Measurements from ENCODE around the gene TIMM10. TPM values are rescaled to one million over a fixed set of nuclear protein-coding genes. Genes with fewer than 3 reads are reported as not detected.

The TIMM10 gene
- total RNA-seq, 4 donors from 2014 or later, result 20.2 to 51.6 (median 40.1) TPM

GRCh38 chr11:57497303-57498247, 33.0 kb downstream of the TIMM10 start:
- H3K4me1 ChIP-seq, result peaks cover 0 to 41% (median 11%) of the 10 kb centered on the region in 4 donors
- TF ChIP-seq EP300 (IDR thresholded peaks at IDR 0.05) (no peak), CTCF (IDR thresholded peaks at IDR 0.05) (no peak), POLR2A (IDR thresholded peaks at IDR 0.05) (no peak)
- no peak for DNase-seq (ENCODE audit: low spot score in 2 of 2)
- H3K4me3 ChIP-seq, result no peak overlapping the region
- peaks cover 0 to 46% (median 0%) of the 10 kb centered on the region in 3 donors for H3K36me3 ChIP-seq
- H3K27me3 ChIP-seq, result no peaks in the 10 kb centered on the region
- H3K27ac ChIP-seq, result peak overlapping the region in 1 of 4 donors; percentile 8
- no peaks in the 10 kb centered on the region for H3K9me3 ChIP-seq
- 90 to 95% methylated on average over 15 of the region's 15 CpGs for WGBS, 2 donors

- Histone ChIP-seq H3K36me3 (peaks cover 0 to 52% (median 0%) of the 10 kb centered on the region in 3 donors), H3K4me1 (peaks cover 0 to 34% (median 11%) of the 10 kb centered on the region in 4 donors), H3K9me3 (no peaks in the 10 kb centered on the region), H3K4me3 (no peak overlapping the region), H3K27me3 (no peaks in the 10 kb centered on the region), H3K27ac (no peak overlapping the region)
- DNase-seq (ENCODE audit: low spot score in 2 of 2), result no peak
- 76 to 83% methylated on average over 9 of the region's 9 CpGs for WGBS, 2 donors
- no peak for TF ChIP-seq CTCF (IDR thresholded peaks at IDR 0.05)
- TF ChIP-seq EP300 (IDR thresholded peaks at IDR 0.05), result no peak
These were observed 34.3 kb downstream of the TIMM10 start for GRCh38 chr11:57496109-57496820.

- Histone ChIP-seq H3K36me3 (peaks cover 0 to 69% (median 0%) of the 10 kb centered on the region in 3 donors), H3K4me3 (no peak overlapping the region), H3K4me1 (peaks cover 0 to 12% (median under 1%) of the 10 kb centered on the region in 4 donors), H3K9me3 (no peaks in the 10 kb centered on the region), H3K27me3 (no peaks in the 10 kb centered on the region), H3K27ac (no peak overlapping the region)
- peak in 1 of 2 donors; percentile 57 for DNase-seq (ENCODE audit: low spot score in 2 of 2)
- TF ChIP-seq CTCF (IDR thresholded peaks at IDR 0.05), result peak; percentile 77 to 89 (median 80)
- no peak for TF ChIP-seq POLR2A (IDR thresholded peaks at IDR 0.05)
- 80 to 81% methylated on average over 13 to 14 of the region's 15 CpGs for WGBS, 2 donors
These were observed 36.7 kb downstream of the TIMM10 start for GRCh38 chr11:57493507-57494503.

GRCh38 chr11:57491371-57492061, 39.0 kb downstream of the TIMM10 start:
- H3K4me3 ChIP-seq, result no peak overlapping the region
- H3K9me3 ChIP-seq, result no peaks in the 10 kb centered on the region
- WGBS, 2 donors, result 70 to 74% methylated on average over 10 to 11 of the region's 11 CpGs
- no peaks in the 10 kb centered on the region for H3K4me1 ChIP-seq
- H3K27ac ChIP-seq, result no peak overlapping the region
- no peak for DNase-seq (ENCODE audit: low spot score in 2 of 2)
- H3K27me3 ChIP-seq, result no peaks in the 10 kb centered on the region
- TF ChIP-seq EP300 (IDR thresholded peaks at IDR 0.05) (no peak), POLR2A (IDR thresholded peaks at IDR 0.05) (no peak), CTCF (IDR thresholded peaks at IDR 0.05) (peak; percentile 33 to 56 (median 40))
- H3K36me3 ChIP-seq, result peaks cover 0 to 79% (median 0%) of the 10 kb centered on the region in 3 donors

All from tibial nerve (tissue), 4 donors.